Fibroblast of lung (primary cell): ENCODE measurements around the gene TYSND1.

ENCODE experiments used
- CTCF ChIP-seq, 2 donors: IDR thresholded peaks in 1 of 2; conservative IDR thresholded peaks in 1 of 2; 1 replicate in 1 of 2; 2 replicates in 1 of 2; pipeline ENCODE4 v1.5.1; 2011 to 2012; ENCODE audit warnings: low read length in 2 of 2, control low read depth in 1 of 2, inconsistent platforms in 1 of 2, low read depth in 1 of 2, mild to moderate bottlenecking in 1 of 2
- EZH2 ChIP-seq: IDR thresholded peaks from 2 replicates; pipeline ENCODE4 v1.5.1; 2012; ENCODE audit warnings: low read length, control low read depth, mild to moderate bottlenecking; ENCODE audit errors: missing control alignments

GRCh38 chr10:70139997-70140250 is 6.6 kb downstream of the TYSND1 start:
- TF ChIP-seq EZH2: no peak
- TF ChIP-seq CTCF (conservative IDR thresholded peaks at IDR 0.05 in 1 of 2, IDR thresholded peaks at IDR 0.05 in 1 of 2; ENCODE audit: low read depth in 1 of 2, low read length in 2 of 2): no peak
